Dedifferentiated amniotic fluid mesenchymal stem cell (primary cell): ENCODE results near the gene CALHM1.
"Not testable (repeated sequence)": the region's sequence is repeated elsewhere in the genome, so short reads cannot be mapped to it uniquely, and the experiment has no call there.

ENCODE experiments used
- DNase-seq: peaks from one replicate; pipeline ENCODE4 v3.0.0-alpha.2; 2016; ENCODE audit errors: extremely low spot score

The CALHM1 gene, protein sequence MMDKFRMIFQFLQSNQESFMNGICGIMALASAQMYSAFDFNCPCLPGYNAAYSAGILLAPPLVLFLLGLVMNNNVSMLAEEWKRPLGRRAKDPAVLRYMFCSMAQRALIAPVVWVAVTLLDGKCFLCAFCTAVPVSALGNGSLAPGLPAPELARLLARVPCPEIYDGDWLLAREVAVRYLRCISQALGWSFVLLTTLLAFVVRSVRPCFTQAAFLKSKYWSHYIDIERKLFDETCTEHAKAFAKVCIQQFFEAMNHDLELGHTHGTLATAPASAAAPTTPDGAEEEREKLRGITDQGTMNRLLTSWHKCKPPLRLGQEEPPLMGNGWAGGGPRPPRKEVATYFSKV

DNA sequence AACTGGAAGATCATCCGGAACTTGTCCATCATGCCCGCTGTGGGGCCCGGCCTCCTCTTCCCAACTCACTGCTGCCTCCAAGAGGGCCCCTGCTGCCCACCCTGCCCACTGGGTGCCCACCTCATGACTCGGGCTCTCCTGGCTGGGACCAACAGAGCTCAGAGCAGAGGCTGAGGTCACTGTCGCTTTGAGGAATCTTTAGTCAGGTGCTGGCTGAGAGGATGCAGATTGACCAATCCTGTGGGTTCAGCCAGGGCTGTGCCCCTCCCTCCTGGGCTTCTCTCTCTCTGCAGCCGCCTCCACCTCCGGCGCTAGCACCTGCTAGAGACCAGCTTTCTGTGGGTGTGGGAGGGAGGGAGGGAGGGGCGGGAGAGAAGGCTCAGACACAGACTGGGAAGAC lies at the start of gene CALHM1:
CALHM1 (minus strand) TSS at position 181 of the 400 bp plus-strand sequence; CDS start at position 32, 149 bp downstream.
- DNase-seq = no peak

DNA sequence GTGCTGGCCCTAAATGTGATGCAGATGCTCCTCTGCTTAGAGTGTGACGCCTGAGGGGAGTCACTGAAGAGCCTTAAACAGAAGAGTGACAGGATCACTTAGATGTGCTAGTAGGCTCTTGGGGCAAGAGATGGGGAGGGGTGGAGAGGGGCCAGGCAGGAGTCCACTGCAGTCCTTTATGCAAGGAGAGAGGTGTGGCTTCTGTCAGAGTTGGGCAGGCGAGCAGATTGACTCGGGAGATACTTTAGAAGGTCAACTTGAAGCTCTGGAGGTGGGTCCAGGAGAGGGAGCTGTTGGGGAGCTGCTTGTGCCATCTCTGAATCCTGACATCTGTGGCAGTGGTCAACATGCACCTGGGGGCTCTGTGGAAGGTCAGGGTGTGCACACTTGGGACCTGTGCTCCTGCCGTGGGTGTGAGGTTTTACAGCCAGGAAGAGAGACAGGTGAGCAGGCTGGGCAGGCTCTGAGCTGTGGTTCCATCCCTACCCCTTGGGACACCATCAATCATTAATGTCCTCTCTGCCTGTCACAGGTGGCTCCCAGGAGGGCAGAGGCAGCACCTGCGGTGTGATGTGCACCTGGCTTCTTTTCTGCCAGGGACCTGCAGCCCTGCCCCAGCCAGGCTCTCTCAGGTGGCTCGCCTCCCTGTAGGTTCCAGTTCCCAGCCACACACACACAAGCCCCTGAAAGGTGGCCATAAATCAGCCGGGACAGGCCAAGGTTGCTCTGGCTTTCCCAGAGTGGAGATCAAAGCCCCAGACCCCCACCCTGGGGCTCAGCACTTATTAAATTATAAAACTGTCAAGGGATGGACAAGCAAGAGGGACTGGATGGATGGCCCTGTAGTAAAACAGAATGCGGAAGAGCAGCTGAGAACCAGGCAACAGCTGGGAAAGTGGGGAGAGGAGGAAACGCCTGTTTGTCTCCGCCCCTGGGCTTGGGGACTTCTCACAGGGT lies 48.8 kb upstream of the CALHM1 start:
- DNase-seq = no peak

DNA sequence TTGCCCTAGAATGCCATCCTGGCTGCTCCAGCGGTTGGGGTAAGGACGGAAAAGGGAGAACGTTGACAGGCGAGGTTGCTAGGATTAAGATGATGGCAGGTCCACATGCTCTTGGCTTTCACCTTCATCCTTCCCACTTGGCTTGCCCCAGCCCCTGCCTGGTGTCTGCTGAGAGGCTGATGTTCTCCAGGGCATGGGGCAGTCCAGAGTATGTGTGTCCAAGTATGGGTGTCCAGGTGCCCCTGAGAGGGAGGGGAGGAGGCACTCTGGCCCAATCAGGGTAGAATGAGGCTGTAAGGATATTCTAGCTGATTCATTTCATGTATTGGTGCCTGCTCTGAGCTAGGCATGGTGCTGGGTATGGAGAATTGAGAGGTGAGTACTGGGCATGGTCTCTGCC lies 47.4 kb upstream of the CALHM1 start:
- no peak for DNase-seq

DNA sequence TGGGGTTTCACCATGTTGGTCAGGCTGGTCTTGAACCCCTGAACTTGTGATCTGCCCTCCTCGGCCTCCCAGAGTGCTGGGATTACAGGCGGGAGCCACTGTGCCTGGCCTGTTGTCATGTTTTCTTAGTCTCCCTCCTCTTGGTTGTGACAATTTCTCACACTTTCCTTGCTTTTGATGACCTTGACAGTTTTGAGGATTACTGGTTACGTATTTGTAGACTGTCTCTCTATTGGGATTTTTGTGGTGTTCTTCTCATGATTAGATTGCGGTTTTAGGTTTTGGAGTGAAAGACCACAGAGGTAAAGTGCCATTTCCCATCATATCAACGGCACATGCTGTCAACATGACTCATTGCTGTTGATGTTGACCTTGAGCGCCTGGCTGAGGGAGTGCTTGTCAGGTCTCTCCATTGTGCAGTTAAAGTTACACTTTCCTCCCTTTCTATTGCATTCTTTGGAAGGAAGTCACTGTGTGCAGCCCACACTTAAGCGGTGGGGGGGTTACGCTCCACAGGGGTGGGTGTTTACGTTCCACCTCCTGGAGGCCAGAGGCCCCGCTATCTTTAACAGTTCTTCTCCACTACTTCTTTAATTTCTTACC lies 45.6 kb upstream of the CALHM1 start:
- peak; percentile 37 for DNase-seq

DNA sequence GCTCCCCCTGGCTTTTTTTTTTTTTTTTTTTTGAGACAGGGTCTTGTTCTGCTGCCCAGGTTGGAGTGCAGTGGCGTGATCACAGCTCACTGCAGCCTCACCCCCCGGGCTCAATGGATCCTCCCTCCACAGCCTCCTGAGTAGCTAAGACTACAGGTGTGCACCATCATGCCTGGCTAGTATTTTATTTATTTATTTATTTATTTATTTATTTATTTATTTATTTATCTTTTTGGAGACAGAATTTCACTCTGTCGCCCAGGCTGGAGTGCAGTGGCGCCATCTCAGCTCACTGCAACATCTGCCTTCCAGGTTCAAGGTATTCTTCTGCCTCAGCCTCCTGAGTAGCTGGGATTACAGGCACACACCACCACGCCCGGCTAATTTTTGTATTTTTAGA lies 45.1 kb upstream of the CALHM1 start:
- not testable (repeated sequence) for DNase-seq

DNA sequence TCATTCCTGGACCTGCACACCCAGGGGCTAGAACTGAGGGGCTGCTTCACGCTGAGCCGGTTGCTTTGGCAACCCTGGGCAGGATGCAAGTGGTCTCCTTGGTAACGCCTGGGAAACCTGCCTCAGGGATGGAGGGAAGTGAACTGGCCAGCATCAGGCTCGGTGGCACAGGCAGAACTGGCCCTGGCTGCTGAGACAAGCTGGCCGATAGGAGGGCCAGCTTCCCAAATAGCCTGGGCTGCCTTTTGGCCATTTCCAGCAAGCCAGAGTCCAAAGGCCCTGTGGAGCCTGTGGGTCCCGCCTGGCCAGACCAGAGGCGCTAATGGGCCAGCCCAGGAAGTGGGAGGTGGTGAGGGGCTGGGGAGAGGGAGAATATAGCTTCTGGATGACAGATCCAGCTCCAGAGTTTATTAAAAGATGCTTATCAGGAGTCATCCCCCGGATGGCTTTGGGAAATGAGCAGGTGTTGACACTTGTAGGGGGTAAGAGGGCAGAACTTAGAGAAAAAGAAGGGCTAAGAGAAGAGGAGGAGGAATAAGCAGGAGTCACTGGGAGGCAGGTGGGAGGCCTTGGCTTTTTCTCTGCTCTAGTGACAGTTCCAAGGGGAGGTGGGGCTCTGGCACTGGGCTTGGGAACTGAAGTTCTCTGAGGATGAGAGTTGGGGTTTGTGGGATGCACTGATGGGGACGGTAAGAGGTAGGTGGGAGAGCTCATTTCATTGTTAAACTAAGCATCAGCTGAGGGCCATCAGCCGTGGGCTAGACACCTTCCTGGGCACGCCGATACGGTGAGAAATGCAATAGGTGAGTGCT lies 44.4 kb upstream of the CALHM1 start:
- no peak for DNase-seq

DNA sequence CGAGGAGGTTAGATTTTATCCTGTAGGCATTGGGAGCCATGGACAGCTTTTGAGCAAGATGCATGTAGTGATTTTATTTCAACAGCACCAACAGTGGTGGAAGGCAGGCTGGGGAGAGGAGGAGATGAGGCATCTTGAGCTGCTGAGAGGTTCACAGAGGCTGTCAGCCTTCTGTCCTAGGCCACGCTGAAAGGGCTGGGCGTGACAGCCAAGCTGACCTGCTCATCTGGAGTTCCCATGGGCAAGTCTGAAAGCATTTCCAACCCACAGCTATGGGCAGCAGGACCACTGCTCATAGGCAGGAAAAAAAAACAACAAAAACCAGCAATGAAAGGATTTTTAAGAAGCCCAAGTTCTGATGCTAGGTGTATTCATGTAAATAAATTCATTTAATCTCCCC lies 42.5 kb upstream of the CALHM1 start:
- no peak for DNase-seq

DNA sequence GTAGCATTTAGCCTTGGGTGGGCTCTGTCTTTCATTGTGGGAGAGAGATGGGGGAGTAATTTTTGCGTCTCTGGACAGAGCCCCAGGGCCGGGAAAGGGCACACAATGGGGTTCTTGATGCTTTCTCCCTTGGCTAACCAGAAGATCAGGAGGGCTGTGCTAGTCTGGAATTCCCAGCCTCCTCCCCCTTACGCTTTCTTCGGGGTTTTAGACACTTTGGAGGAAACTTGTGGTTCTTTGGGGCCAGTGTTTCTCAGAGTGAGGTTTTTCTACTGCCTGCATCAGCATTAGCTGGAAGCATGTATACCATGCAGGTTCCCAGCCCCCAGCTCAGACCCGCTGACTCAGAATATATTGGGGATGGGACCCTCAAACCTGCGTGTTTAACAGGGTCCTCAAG lies 41.8 kb upstream of the CALHM1 start:
- no peak for DNase-seq

DNA sequence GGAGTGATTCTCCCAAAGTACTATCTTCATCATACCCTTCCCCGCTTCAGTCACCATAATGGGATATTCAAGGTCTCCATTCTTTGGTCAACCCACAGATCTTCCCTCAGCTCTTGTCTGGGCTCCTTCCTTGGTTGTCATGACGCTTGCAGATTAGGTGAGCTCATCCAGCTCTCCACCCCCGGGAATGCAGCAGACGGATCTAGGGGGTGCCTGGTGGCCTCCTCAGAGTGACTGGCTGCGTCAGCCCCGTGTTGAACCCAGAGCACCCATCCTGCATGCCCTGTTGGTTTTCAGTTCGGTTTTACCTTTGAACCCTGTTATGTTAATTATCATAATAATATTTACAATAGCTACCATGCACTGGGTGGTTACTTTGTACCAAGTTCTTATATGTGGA lies 41.2 kb upstream of the CALHM1 start:
- no peak for DNase-seq

DNA sequence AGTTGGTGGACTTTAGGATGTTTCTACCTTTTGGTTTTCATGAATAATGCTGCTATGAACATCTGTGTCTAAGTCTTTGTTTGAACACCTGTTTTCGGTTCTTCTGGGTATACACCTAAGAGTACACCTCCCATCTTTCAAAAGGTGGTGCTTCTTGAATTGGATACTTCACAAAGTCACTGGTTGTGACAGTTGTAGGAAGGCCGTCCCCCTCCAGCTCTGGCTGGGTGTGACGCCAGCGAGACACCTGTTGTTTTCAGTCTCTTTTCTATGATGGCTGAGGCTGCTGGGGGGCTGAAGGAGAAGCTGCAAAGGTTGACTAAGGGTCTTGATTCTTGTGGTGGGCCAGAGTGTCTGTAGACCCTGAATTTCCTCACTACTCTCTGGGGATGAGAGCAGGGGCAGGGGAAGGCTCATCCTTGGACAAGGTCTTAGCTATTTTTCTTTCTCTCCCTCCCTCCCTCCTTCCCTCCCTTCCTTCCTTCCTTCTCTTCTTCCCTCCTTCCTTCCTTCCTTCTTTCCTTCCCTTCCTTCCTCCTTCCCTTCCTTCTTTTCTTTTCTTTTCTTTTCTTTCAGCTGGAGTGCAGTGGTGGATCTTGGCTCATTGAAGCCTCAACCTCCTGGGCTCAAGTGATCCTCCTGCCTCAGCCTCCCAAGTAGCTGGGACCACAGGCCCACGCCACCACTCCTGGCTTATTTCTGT lies 40.4 kb upstream of the CALHM1 start:
- no peak for DNase-seq

DNA sequence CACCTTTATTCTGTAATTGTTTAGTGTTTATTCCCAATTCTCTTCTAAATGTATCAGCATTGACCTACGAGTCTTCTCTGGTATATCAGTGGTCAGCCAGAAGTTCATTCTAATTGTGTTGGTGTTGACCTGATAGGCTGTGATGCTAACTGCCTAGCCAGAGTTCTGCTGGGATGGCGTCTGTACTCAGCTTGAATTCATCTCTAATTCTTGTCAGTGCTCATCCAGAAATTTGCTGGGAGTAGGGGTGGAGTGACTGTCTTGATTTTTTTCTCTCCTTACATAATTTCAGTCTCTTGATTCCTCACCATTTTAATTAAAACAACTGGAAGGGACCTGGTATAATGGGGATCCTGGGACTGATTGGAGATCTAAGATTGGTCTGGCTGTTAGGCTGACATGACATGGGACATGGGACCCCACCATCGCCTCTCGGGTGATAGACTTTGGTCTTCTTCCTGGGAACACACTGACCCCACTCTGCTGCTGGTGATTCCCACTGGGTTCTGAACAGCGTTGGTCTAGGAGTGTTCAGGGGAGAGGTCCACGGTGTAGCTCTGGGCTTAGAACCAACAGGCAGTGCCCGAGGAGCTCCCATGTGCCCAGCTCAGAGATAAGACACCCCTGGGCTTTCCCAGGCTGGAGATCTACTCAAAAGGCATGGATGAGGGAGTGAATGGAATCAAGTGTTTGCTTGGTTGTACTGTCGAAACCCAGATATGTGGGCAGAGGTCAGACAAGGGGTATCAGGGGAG lies 38.6 kb upstream of the CALHM1 start:
- no peak for DNase-seq

DNA sequence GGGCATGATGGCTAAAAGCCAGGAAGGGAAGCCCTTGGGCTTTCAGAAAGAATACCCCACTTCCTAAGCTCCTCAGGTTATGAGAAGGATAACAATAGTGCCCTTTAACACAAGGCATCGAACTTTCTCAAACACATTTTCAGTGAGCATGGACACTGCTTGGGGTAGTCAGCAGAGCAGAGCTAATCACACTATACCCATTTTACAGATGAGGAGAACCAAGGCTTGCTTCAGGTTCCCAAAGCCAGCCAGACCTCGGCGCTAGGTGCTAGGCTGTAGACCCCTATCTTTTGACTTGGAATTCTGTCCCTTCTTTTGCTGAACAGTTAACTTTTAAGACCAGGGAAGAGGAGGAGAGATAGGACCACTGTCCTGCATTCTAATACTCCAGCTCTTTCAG lies 36.6 kb upstream of the CALHM1 start:
- no peak for DNase-seq

DNA sequence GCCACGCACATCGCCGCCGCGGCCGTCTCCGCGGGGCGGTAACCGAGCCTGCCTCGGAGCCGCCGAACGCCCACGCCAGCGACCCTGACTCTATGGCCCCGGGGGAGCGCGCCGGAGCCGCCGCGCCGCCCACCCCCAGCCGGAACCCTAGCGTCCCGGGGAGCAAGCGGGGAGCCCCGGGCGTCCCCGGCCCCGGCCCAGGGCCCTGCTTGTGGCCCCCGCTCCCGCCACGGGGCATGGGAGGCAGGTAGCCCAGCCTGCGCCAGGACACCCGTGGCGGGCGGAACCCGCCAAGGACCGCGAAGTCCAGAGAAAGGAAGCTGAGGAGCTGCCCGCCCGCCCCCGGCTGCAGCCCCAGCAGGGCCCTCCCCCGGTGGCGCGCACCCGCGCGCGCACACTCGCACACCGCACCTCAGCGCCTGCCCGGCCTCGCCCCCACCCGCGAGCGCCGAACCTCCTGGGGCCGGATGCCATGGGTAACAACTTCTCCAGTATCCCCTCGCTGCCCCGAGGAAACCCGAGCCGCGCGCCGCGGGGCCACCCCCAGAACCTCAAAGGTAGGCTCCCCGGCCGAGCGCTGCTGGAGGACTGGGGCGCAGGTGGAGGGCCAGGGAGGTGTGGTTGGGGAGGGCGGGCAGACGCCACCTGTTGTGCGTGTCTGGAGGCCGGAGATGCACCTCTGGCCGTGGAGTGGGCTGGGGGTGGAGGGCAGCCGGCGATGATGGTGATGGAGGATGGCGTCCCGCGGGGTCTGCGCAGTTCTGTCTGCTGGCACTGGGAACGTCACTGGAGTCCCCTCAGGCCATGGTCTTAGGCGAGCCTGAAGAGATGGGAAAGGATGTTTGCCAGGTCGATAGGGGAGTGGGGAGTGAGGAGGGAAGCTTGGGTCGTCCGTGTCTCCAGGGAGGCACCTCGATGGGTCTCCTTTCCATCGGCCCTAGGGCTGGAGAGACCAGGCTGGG lies 35.5 kb upstream of the CALHM1 start:
- no peak for DNase-seq

DNA sequence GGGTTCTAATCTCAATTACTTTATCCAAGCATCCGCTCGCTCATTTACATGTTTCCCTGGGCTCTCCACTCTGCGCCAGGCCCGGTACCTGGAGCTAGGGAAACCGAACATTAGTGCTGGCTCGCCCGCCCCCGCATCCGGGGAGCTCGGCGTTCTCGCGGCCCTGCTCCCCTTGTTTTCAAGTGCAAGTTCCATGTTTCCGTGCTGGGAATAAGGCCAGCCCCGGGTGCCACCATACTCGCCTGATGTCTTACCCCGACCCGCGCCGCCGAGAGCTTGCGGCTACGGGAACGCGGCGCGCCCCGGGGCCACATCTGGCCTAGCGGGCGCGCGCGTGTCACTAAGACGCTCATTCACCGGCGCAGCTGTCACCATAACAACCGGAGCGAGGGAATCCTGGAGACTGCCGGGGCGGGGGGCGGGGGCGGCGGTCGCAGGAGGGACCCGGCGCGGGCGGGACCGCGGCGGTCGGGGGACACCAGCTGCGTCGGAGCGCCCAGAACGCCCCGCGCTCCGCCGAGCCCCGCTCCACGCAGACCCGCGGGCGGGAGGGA lies 34.7 kb upstream of the CALHM1 start, which contains the start of gene NEURL1:
NEURL1 (plus strand) TSS at position 344 of the 554 bp plus-strand sequence. CDS start 683 bp downstream, outside the sequence.
- DNase-seq = no peak

DNA sequence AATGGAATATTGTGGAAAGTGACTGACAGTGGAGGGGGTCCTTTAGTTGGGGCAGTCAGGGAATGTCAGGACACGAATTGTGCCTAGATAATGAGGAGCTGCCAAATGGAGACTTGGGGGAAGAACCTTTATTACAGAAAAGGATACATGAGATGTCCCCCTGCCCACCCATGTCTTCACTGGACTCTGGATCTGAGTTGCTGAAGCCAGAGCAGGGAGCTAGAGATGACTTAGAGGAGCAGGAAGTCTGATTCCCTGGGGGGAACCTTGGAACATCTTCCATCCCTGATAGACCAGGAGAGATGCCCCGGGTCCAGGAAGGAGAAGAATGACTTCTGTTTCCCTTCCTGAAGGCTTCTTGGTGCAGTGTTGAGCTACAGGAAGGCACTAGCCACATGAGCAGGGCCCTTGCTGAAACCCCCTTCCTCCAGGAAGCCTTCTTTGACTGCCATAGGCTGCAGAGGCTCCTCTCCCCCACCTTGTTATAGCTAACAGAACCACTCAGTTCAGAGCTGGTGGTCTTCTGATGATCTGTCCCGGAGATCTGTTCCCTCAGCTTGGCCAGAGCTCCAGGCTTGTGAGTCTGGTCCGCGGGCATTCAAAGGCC lies 34.1 kb upstream of the CALHM1 start:
- DNase-seq = no peak

DNA sequence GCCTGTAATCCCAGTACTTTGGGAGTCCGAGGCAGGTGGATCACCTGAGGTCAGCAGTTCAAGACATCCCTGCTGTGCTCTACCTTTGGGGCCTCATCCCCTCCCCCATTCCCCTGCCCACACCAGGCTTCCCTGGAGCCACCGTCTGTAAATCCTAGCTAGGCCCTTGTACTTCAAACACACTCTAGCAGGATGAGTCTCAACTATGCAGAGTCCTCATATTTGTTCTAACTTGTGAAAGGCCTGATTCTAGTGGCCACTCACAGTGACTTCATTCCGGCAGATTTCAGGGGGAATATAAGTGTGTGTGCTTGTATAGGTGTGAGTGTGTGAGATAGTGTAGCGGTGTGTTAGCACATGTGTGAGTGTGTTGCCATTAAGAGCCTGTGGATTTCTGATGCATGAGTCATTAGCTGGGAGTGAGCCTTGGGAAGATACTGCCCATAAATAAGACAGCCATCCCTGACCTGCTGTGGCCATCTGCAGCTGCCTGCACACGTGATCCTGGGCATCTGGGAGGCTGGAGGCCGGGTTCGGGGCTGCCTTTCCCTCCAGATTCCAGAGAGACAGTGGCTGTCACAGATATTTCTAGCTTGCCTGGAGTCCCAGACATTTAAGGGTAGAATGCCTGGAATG lies 33.1 kb upstream of the CALHM1 start:
- peak; percentile 79 for DNase-seq

DNA sequence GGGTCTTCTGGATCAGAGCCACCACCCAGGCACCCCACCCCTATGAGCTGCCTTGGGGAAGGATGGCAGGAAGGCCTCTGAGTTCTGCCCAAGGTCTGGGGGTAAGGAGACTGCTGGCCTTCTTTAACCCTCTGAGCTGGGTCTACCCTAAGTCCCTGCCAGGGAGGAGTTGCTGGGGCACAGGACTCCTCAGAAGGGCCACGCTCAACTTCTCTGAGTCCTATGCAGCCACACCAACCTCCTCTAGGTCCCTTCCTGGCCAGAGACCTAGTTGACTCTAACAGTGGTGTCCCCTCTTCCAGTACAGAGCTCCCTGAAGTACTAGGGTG lies 32.2 kb upstream of the CALHM1 start:
- no peak for DNase-seq

DNA sequence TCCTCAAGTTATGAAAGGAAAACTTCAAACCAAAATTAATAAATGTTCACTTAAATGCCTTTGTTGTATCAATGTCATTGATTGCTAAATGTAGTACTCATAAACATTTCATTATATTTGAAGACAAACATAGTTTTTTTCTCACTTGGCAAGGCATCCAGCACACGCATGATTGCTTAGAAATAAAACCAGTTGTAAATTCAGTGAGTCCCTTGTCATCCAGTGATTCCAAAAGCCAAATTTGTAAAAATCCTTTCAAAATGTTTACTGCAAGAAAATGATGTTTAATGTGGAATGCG lies 28.7 kb upstream of the CALHM1 start:
- DNase-seq = no peak
